C4-2B (cell line): ENCODE measurements around the gene PRSS37.

Experiments
- ZFX ChIP-seq: fragments of 450-650 bp; IDR thresholded peaks from 2 replicates; pipeline ENCODE4 v1.6.1; 2017
- TF ChIP-seq, protein P1 (sequence below): fragments of 450-650 bp; conservative IDR thresholded peaks from 2 replicates; pipeline ENCODE4 v1.5.1; 2017; ENCODE audit warnings: mild to moderate bottlenecking

- TF ChIP-seq, protein P1, sequence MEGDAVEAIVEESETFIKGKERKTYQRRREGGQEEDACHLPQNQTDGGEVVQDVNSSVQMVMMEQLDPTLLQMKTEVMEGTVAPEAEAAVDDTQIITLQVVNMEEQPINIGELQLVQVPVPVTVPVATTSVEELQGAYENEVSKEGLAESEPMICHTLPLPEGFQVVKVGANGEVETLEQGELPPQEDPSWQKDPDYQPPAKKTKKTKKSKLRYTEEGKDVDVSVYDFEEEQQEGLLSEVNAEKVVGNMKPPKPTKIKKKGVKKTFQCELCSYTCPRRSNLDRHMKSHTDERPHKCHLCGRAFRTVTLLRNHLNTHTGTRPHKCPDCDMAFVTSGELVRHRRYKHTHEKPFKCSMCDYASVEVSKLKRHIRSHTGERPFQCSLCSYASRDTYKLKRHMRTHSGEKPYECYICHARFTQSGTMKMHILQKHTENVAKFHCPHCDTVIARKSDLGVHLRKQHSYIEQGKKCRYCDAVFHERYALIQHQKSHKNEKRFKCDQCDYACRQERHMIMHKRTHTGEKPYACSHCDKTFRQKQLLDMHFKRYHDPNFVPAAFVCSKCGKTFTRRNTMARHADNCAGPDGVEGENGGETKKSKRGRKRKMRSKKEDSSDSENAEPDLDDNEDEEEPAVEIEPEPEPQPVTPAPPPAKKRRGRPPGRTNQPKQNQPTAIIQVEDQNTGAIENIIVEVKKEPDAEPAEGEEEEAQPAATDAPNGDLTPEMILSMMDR, result no peak
- TF ChIP-seq ZFX, result no peak
Observed at GRCh38 chr7:141792526-141792925, 48.8 kb downstream of the PRSS37 start.
